GM21423 (cell line): ENCODE results near the gene CD300A.

Experiments
- ATAC-seq: cut with Tn5 transposase; IDR thresholded peaks from one replicate; pipeline ENCODE4 v1.9.1; 2021; ENCODE audit warnings: mild to moderate bottlenecking, moderate library complexity; ENCODE audit not compliant: unreplicated experiment

The CD300A gene

GRCh38 chr17:74454197-74455024 lies 12.0 kb upstream of the CD300A start:
- peak; percentile 89 for ATAC-seq

GRCh38 chr17:74455025-74455545 lies 11.3 kb upstream of the CD300A start:
- ATAC-seq, result no peak

GRCh38 chr17:74455821-74456220 lies 10.6 kb upstream of the CD300A start:
- ATAC-seq, result no peak

GRCh38 chr17:74457146-74457819 lies 9.2 kb upstream of the CD300A start:
- no peak for ATAC-seq

- ATAC-seq, result no peak
Observed at GRCh38 chr17:74457820-74458166, 8.6 kb upstream of the CD300A start.

- no peak for ATAC-seq
Observed at GRCh38 chr17:74458835-74459234, 7.6 kb upstream of the CD300A start.

GRCh38 chr17:74459622-74460021 lies 6.8 kb upstream of the CD300A start:
- ATAC-seq, result no peak

- no peak for ATAC-seq
Observed at GRCh38 chr17:74460241-74460640, 6.2 kb upstream of the CD300A start.

GRCh38 chr17:74460996-74461395 lies 5.4 kb upstream of the CD300A start:
- ATAC-seq, result no peak

GRCh38 chr17:74461611-74462010 lies 4.8 kb upstream of the CD300A start:
- no peak for ATAC-seq

GRCh38 chr17:74464730-74465377 lies 1.6 kb upstream of the CD300A start:
- ATAC-seq, result no peak

- no peak for ATAC-seq
Observed at GRCh38 chr17:74465378-74466110, 890 bp upstream of the CD300A start.

GRCh38 chr17:74466828-74467184 lies 372 bp downstream of the CD300A start:
- ATAC-seq, result no peak

GRCh38 chr17:74467221-74467951 lies 952 bp downstream of the CD300A start:
- peak; percentile 61 for ATAC-seq

GRCh38 chr17:74471341-74471740 lies 4.9 kb downstream of the CD300A start:
- ATAC-seq, result no peak

GRCh38 chr17:74472890-74473289 lies 6.5 kb downstream of the CD300A start:
- ATAC-seq, result no peak

GRCh38 chr17:74473294-74473693 lies 6.9 kb downstream of the CD300A start:
- ATAC-seq, result no peak

- no peak for ATAC-seq
Observed at GRCh38 chr17:74474043-74474792, 7.8 kb downstream of the CD300A start.

- no peak for ATAC-seq
Observed at GRCh38 chr17:74475189-74475588, 8.8 kb downstream of the CD300A start.

- no peak for ATAC-seq
Observed at GRCh38 chr17:74477411-74477810, 11.0 kb downstream of the CD300A start.
